CD4-positive, CD25-positive, alpha-beta regulatory T cell (primary cell): ENCODE data around the gene NDST1. TPM values are rescaled to one million over a fixed set of nuclear protein-coding genes. Genes with fewer than 3 reads are reported as not detected.

ENCODE experiments used
- ATAC-seq, 2 donors: fragments of 150-1000 bp; cut with Tn5 transposase; one replicate each; pipeline ENCODE4 v1.10.0; 2021; ENCODE audit warnings: low read depth in 2 of 2, moderate number of reproducible peaks in 2 of 2, moderate library complexity in 1 of 2
- DNase-seq, 3 donors: peaks; one replicate each; pipeline versions ENCODE4 v3.0.0 to v3.0.0-alpha.2; 2012 to 2022; ENCODE audit warnings: mixed read lengths in 1 of 3
- H3K27ac ChIP-seq: one replicate; pipeline ENCODE4 v1.7.0; 2013; ENCODE audit warnings: mild to moderate bottlenecking, low read length; ENCODE audit not compliant: insufficient read depth, poor library complexity, severe bottlenecking
- H3K27me3 ChIP-seq: one replicate; pipeline ENCODE4 v1.7.0; 2013; ENCODE audit warnings: low read length; ENCODE audit not compliant: control insufficient read depth, insufficient read depth
- H3K36me3 ChIP-seq: one replicate; pipeline ENCODE4 v1.7.0; 2013; ENCODE audit warnings: mild to moderate bottlenecking, low read length, moderate library complexity; ENCODE audit not compliant: control insufficient read depth, insufficient read depth
- H3K4me1 ChIP-seq: 2 replicates; pipeline ENCODE4 v1.7.0; 2013; ENCODE audit warnings: mild to moderate bottlenecking, low read length; ENCODE audit not compliant: insufficient read depth, control insufficient read depth, poor library complexity, severe bottlenecking
- H3K4me3 ChIP-seq: one replicate; pipeline ENCODE4 v1.7.0; 2013; ENCODE audit warnings: low read depth, mild to moderate bottlenecking, low read length, moderate library complexity
- H3K9me3 ChIP-seq, 2 experiments: 1 replicate in 1 of 2; 2 replicates in 1 of 2; pipeline ENCODE4 v1.7.0; 2013; ENCODE audit warnings: low read length in 2 of 2, mild to moderate bottlenecking in 1 of 2, moderate library complexity in 1 of 2; ENCODE audit not compliant: control insufficient read depth in 2 of 2
- H3K27ac Mint-ChIP-seq, 3 donors: one replicate each; pipeline ENCODE4 v1.8.0; 2020 to 2022; ENCODE audit warnings: mild to moderate bottlenecking in 3 of 3, mixed read lengths in 3 of 3, moderate library complexity in 2 of 3
- H3K27me3 Mint-ChIP-seq: one replicate; pipeline ENCODE4 v1.8.0; 2022; ENCODE audit warnings: mild to moderate bottlenecking, mixed read lengths
- H3K36me3 Mint-ChIP-seq: one replicate; pipeline ENCODE4 v1.8.0; 2020; ENCODE audit warnings: mixed read lengths
- H3K4me1 Mint-ChIP-seq, 4 donors: one replicate each; pipeline ENCODE4 v1.8.0; 2020 to 2022; ENCODE audit warnings: mixed read lengths in 4 of 4, mild to moderate bottlenecking in 1 of 4
- H3K4me3 Mint-ChIP-seq, 4 donors: one replicate each; pipeline ENCODE4 v1.8.0; 2020 to 2022; ENCODE audit warnings: mild to moderate bottlenecking in 4 of 4, mixed read lengths in 4 of 4, moderate library complexity in 3 of 4
- H3K9me3 Mint-ChIP-seq, 7 donors: one replicate each; pipeline ENCODE4 v1.8.0; 2020 to 2022; ENCODE audit warnings: mixed read lengths in 7 of 7, mild to moderate bottlenecking in 3 of 7, moderate library complexity in 2 of 7
- polyA plus RNA-seq, 4 donors: library from polyadenylated mRNA; unstranded; fragments of 300-500 nt; fragmentation: Illumina TruSeq; gene quantifications; one replicate each; pipeline ENCODE4 v1.2.3, GENCODE V29; 2021
- total RNA-seq: library from RNA; stranded (reverse); gene quantifications from one replicate; pipeline ENCODE4 v1.2.3, GENCODE V29; 2022

The NDST1 gene
- total and polyA plus RNA-seq, 5 donors from 2014 or later = 2.4 TPM; not detected in 4

- Mint-ChIP-seq H3K4me1 (no peaks in the 10 kb centered on the region), H3K4me3 (no peak overlapping the region), H3K27me3 (no peaks in the 10 kb centered on the region), H3K27ac (no peak overlapping the region), H3K36me3 (no peaks in the 10 kb centered on the region), H3K9me3 (peaks cover 0 to 2% (median 0%) of the 10 kb centered on the region in 7 donors)
- no peak overlapping the region for H3K4me3 ChIP-seq
- H3K27ac ChIP-seq = no peak overlapping the region
- H3K27me3 ChIP-seq = no peaks in the 10 kb centered on the region
- H3K4me1 ChIP-seq = no peaks in the 10 kb centered on the region
- no peaks in the 10 kb centered on the region for H3K9me3 ChIP-seq
- ATAC-seq (no peak), DNase-seq (no peak)
- H3K36me3 ChIP-seq = no peaks in the 10 kb centered on the region
These were observed 46.9 kb downstream of the NDST1 start for GRCh38 chr5:150554857-150555256.

- no peak overlapping the region for H3K4me3 ChIP-seq
- no peaks in the 10 kb centered on the region for H3K27me3 Mint-ChIP-seq
- DNase-seq (no peak), ATAC-seq (no peak)
- H3K36me3 Mint-ChIP-seq = no peaks in the 10 kb centered on the region
- H3K9me3 ChIP-seq = no peaks in the 10 kb centered on the region
- H3K27me3 ChIP-seq = no peaks in the 10 kb centered on the region
- H3K4me1 Mint-ChIP-seq = peaks cover 0 to 2% (median 0%) of the 10 kb centered on the region in 4 donors
- H3K27ac Mint-ChIP-seq = no peak overlapping the region
- H3K9me3 Mint-ChIP-seq = peaks cover 0 to 2% (median 0%) of the 10 kb centered on the region in 7 donors
- H3K4me3 Mint-ChIP-seq = no peak overlapping the region
- H3K27ac ChIP-seq = no peak overlapping the region
- H3K36me3 ChIP-seq = no peaks in the 10 kb centered on the region
- H3K4me1 ChIP-seq = peaks cover 3% of the 10 kb centered on the region
These were observed 48.2 kb downstream of the NDST1 start for GRCh38 chr5:150556106-150556505.

- no peaks in the 10 kb centered on the region for H3K27me3 ChIP-seq
- Mint-ChIP-seq H3K27me3 (no peaks in the 10 kb centered on the region), H3K9me3 (no peaks in the 10 kb centered on the region), H3K27ac (no peak overlapping the region), H3K4me3 (no peak overlapping the region), H3K36me3 (no peaks in the 10 kb centered on the region), H3K4me1 (peaks cover 0 to 2% (median 0%) of the 10 kb centered on the region in 4 donors)
- H3K4me1 ChIP-seq = peaks cover 3% of the 10 kb centered on the region
- no peaks in the 10 kb centered on the region for H3K36me3 ChIP-seq
- no peaks in the 10 kb centered on the region for H3K9me3 ChIP-seq
- no peak overlapping the region for H3K4me3 ChIP-seq
- DNase-seq = no peak
- ATAC-seq = no peak
- no peak overlapping the region for H3K27ac ChIP-seq
These were observed 49.1 kb downstream of the NDST1 start for GRCh38 chr5:150556859-150557508.

- DNase-seq (no peak), ATAC-seq (no peak)
- H3K4me3 ChIP-seq = no peak overlapping the region
- Mint-ChIP-seq H3K4me3 (no peak overlapping the region), H3K36me3 (no peaks in the 10 kb centered on the region), H3K4me1 (peaks cover 0 to 2% (median 0%) of the 10 kb centered on the region in 4 donors), H3K27me3 (no peaks in the 10 kb centered on the region), H3K9me3 (no peaks in the 10 kb centered on the region), H3K27ac (no peak overlapping the region)
- H3K27ac ChIP-seq = no peak overlapping the region
- H3K4me1 ChIP-seq = peaks cover 3% of the 10 kb centered on the region
- no peaks in the 10 kb centered on the region for H3K36me3 ChIP-seq
- no peaks in the 10 kb centered on the region for H3K27me3 ChIP-seq
- no peaks in the 10 kb centered on the region for H3K9me3 ChIP-seq
These were observed 49.6 kb downstream of the NDST1 start for GRCh38 chr5:150557509-150557872.

- no peak overlapping the region for H3K27ac ChIP-seq
- ATAC-seq (no peak), DNase-seq (no peak)
- peaks cover 0 to 2% (median 0%) of the 10 kb centered on the region in 4 donors for H3K4me1 Mint-ChIP-seq
- H3K4me3 ChIP-seq = no peak overlapping the region
- H3K9me3 ChIP-seq = no peaks in the 10 kb centered on the region
- no peaks in the 10 kb centered on the region for H3K27me3 ChIP-seq
- no peaks in the 10 kb centered on the region for H3K36me3 Mint-ChIP-seq
- H3K27me3 Mint-ChIP-seq = no peaks in the 10 kb centered on the region
- H3K4me3 Mint-ChIP-seq = no peak overlapping the region
- peaks cover 3% of the 10 kb centered on the region for H3K4me1 ChIP-seq
- no peaks in the 10 kb centered on the region for H3K9me3 Mint-ChIP-seq
- no peaks in the 10 kb centered on the region for H3K36me3 ChIP-seq
- H3K27ac Mint-ChIP-seq = no peak overlapping the region
These were observed 50.2 kb downstream of the NDST1 start for GRCh38 chr5:150558088-150558621.

- Histone ChIP-seq H3K27me3 (no peaks in the 10 kb centered on the region), H3K36me3 (no peaks in the 10 kb centered on the region), H3K4me3 (no peak overlapping the region), H3K4me1 (peaks cover 3% of the 10 kb centered on the region), H3K9me3 (no peaks in the 10 kb centered on the region), H3K27ac (no peak overlapping the region)
- Mint-ChIP-seq H3K4me1 (peaks cover 0 to 2% (median 0%) of the 10 kb centered on the region in 4 donors), H3K4me3 (no peak overlapping the region), H3K9me3 (no peaks in the 10 kb centered on the region), H3K36me3 (no peaks in the 10 kb centered on the region), H3K27me3 (no peaks in the 10 kb centered on the region), H3K27ac (no peak overlapping the region)
- DNase-seq = no peak
- no peak for ATAC-seq
These were observed 51.2 kb downstream of the NDST1 start for GRCh38 chr5:150559088-150559487.

GRCh38 chr5:150559701-150560100 is 51.8 kb downstream of the NDST1 start:
- no peak overlapping the region for H3K27ac Mint-ChIP-seq
- Histone ChIP-seq H3K4me3 (no peak overlapping the region), H3K9me3 (no peaks in the 10 kb centered on the region), H3K27me3 (no peaks in the 10 kb centered on the region), H3K27ac (no peak overlapping the region), H3K36me3 (no peaks in the 10 kb centered on the region), H3K4me1 (peaks cover 3% of the 10 kb centered on the region)
- no peaks in the 10 kb centered on the region for H3K9me3 Mint-ChIP-seq
- no peaks in the 10 kb centered on the region for H3K36me3 Mint-ChIP-seq
- ATAC-seq (no peak), DNase-seq (no peak)
- peaks cover 0 to 2% (median 0%) of the 10 kb centered on the region in 4 donors for H3K4me1 Mint-ChIP-seq
- no peak overlapping the region for H3K4me3 Mint-ChIP-seq
- no peaks in the 10 kb centered on the region for H3K27me3 Mint-ChIP-seq
